ENCODE results near the gene ST6GALNAC1. TPM values are rescaled to one million over a fixed set of nuclear protein-coding genes. Genes with fewer than 3 reads are reported as not detected.

ST6GALNAC1 gene
- total and polyA plus RNA-seq, 2 of the 4 experiments (the other 2 are of a cell fraction), result not detected

- Histone ChIP-seq H3K79me1 (ENCODE audit: low read depth in 1 of 2, low read length in 2 of 2) (no peaks in the 10 kb centered on the region), H2BK20ac (ENCODE audit: low read depth, low read length) (no peak overlapping the region), H3K27me3 (ENCODE audit: control insufficient read depth, insufficient read depth, low read length) (peaks cover 17% of the 10 kb centered on the region), H2BK120ac (ENCODE audit: low read depth, low read length) (no peak overlapping the region), H2AK5ac (ENCODE audit: low read depth, low read length) (no peak overlapping the region), H3K36me3 (ENCODE audit: control insufficient read depth, insufficient read depth, low read length) (no peaks in the 10 kb centered on the region), H2AK9ac (replicated peaks; ENCODE audit: low read depth, low read length, poor library complexity) (no peak overlapping the region), H2AFZ (replicated peaks; ENCODE audit: low read length, poor library complexity) (no peak overlapping the region), H3K9me3 (ENCODE audit: control insufficient read depth, insufficient read depth, low read length) (no peaks in the 10 kb centered on the region), H2BK15ac (ENCODE audit: low read depth, low read length) (no peak overlapping the region), H3K9me1 (ENCODE audit: insufficient read depth, low read length) (0 out of 2 replicates have a peak, but pooled peaks cover 2% of the 10 kb centered on the region), H3K4me1 (ENCODE audit: control insufficient read depth, insufficient read depth, low read length) (peaks cover 2% of the 10 kb centered on the region; the same call in 1 of the 2 replicates), H3K4ac (ENCODE audit: low read depth, low read length) (no peak overlapping the region), H3K4me2 (ENCODE audit: low read depth, low read length) (no peak overlapping the region), H3K56ac (ENCODE audit: extremely low read depth, insufficient read depth, low read length) (no peak overlapping the region), H4K91ac (ENCODE audit: insufficient read depth, low read depth, low read length) (no peak overlapping the region), H3K9ac (ENCODE audit: low read depth, low read length) (no peak overlapping the region), H2BK5ac (ENCODE audit: low read depth, low read length, poor library complexity, severe bottlenecking) (no peak overlapping the region), H3K23ac (ENCODE audit: low read depth, low read length) (no peak overlapping the region), H4K20me1 (ENCODE audit: insufficient read depth, low read length) (no peaks in the 10 kb centered on the region), H3K14ac (replicated peaks; ENCODE audit: low read depth, low read length) (no peak overlapping the region), H4K8ac (ENCODE audit: low read depth in 2 of 2, low read length in 2 of 2) (no peak overlapping the region), H3K27ac (ENCODE audit: insufficient read depth, low read length) (no peak overlapping the region), H4K5ac (ENCODE audit: low read depth, low read length) (no peak overlapping the region), H3K4me3 (ENCODE audit: insufficient read depth, low read depth, low read length) (no peak overlapping the region), H3K18ac (ENCODE audit: low read depth, low read length) (no peak overlapping the region)
- ATAC-seq (ENCODE audit: low read depth), result no peak
- in situ Hi-C loops (cut with MboI; ENCODE audit: low sequenced_read_pairs), result no loop called here
- no peak for TF ChIP-seq NFE2L2 (IDR thresholded peaks at IDR 0.05; ENCODE audit: low read depth, low read length)
- intact Hi-C loops (cut with micrococcal nuclease), result no loop called here
- dilution Hi-C loops (cut with HindIII; ENCODE audit: low sequenced_read_pairs, unreplicated experiment), result no loop called here
- DNase-seq, result no peak
- CTCF ChIA-PET, result interaction anchor here (0.5 kb wide), 1 partner anchor 11 kb away, joined by 5 read pairs; no protein-coding TSS in a partner anchor
- 72% methylated on average over 4 of the region's 11 CpGs; no CpG with 5 or more reads in 1 of the 2 experiments for WGBS, 2 experiments (ENCODE audit: extremely low coverage in 2 of 2, insufficient read length in 1 of 2)
- no TSS peak for BruUV-seq (replicated peaks)
- POLR2A ChIA-PET (ENCODE audit: unreplicated experiment), result no interaction called here
Observed at GRCh38 chr17:76626442-76626841, 17.1 kb downstream of the ST6GALNAC1 start.
